Measurements from ENCODE around the gene ARRB1. TPM values are rescaled to one million over a fixed set of nuclear protein-coding genes. Genes with fewer than 3 reads are reported as not detected.

ARRB1 gene
- total RNA-seq, 2 experiments from 2014 or later = 26.7 to 27.8 TPM

- no peaks in the 10 kb centered on the region for H3K27me3 Mint-ChIP-seq
- Histone ChIP-seq H3K4me1 (ENCODE audit: insufficient read depth, low read length) (peaks cover 81% of the 10 kb centered on the region), H3K9me3 (ENCODE audit: control insufficient read depth in 1 of 2, insufficient read depth in 1 of 2, low read length in 2 of 2) (no peaks in the 10 kb centered on the region), H3K27me3 (ENCODE audit: control insufficient read depth in 1 of 2, insufficient read depth in 2 of 2, low read length in 2 of 2) (no peaks in the 10 kb centered on the region), H3K4me3 (ENCODE audit: low read length) (no peak overlapping the region), H3K36me3 (ENCODE audit: insufficient read depth, low read length) (peaks cover 42% of the 10 kb centered on the region), H3K27ac (ENCODE audit: low read depth in 1 of 2, low read length in 2 of 2) (peak overlapping the region; percentile 62 to 91)
- peaks cover 46% of the 10 kb centered on the region for H3K36me3 Mint-ChIP-seq (ENCODE audit: low read depth)
- POLR2A ChIA-PET = interaction anchor here (0.9 to 4.0 kb wide), 6 partner anchors 9 to 156 kb away, joined by 3 to 33 read pairs (median 8); no protein-coding TSS in a partner anchor
- peaks cover 66% of the 10 kb centered on the region for H3K4me1 Mint-ChIP-seq (ENCODE audit: low read depth)
- no peaks in the 10 kb centered on the region for H3K9me3 Mint-ChIP-seq
- peak overlapping the region; percentile 94 for H3K27ac Mint-ChIP-seq
- CTCF ChIA-PET = interaction anchor here (0.8 to 7.1 kb wide), 3 partner anchors 25 to 251 kb away, joined by 3 to 40 read pairs (median 4); no protein-coding TSS in a partner anchor
- intact Hi-C loops (cut with DNase I, micrococcal nuclease) = loop anchor here in 1 of 2 experiments (10.0 kb wide), 2 partner anchors 249 to 261 kb away; no protein-coding TSS in a partner anchor
- no peak for TF ChIP-seq CTCF (IDR thresholded peaks at IDR 0.05)
- DNase-seq (peak in 1 of 14 experiments; percentile 34), ATAC-seq (ENCODE audit: poor library complexity) (no peak)
- H3K4me3 Mint-ChIP-seq = no peak overlapping the region
Observed at GRCh38 chr11:75273411-75274391, 77.8 kb downstream of the ARRB1 start.

GRCh38 chr11:75272821-75273301 lies 78.6 kb downstream of the ARRB1 start:
- Mint-ChIP-seq H3K4me1 (ENCODE audit: low read depth) (peaks cover 62% of the 10 kb centered on the region), H3K4me3 (no peak overlapping the region), H3K27me3 (no peaks in the 10 kb centered on the region), H3K36me3 (ENCODE audit: low read depth) (peaks cover 47% of the 10 kb centered on the region), H3K9me3 (no peaks in the 10 kb centered on the region), H3K27ac (peak overlapping the region; percentile 94)
- TF ChIP-seq CTCF (IDR thresholded peaks at IDR 0.05) = no peak
- peaks cover 73% of the 10 kb centered on the region for H3K4me1 ChIP-seq (ENCODE audit: insufficient read depth, low read length)
- no peak overlapping the region for H3K4me3 ChIP-seq (ENCODE audit: low read length)
- DNase-seq = peak in 1 of 14 experiments; percentile 29
- intact Hi-C loops (cut with DNase I, micrococcal nuclease) = loop anchor here in 1 of 2 experiments (10.0 kb wide), 2 partner anchors 248 to 262 kb away; no protein-coding TSS in a partner anchor
- no peaks in the 10 kb centered on the region for H3K9me3 ChIP-seq (ENCODE audit: control insufficient read depth in 1 of 2, insufficient read depth in 1 of 2, low read length in 2 of 2)
- CTCF ChIA-PET = interaction anchor here (1.0 to 7.1 kb wide), 2 partner anchors 24 to 31 kb away, joined by 4 to 40 read pairs; no protein-coding TSS in a partner anchor
- H3K27ac ChIP-seq (ENCODE audit: low read depth in 1 of 2, low read length in 2 of 2) = peak overlapping the region; percentile 62 to 91
- ATAC-seq (ENCODE audit: poor library complexity) = no peak
- POLR2A ChIA-PET = interaction anchor here (2.5 kb wide), 1 partner anchor 11 kb away, joined by 17 read pairs; no protein-coding TSS in a partner anchor
- no peaks in the 10 kb centered on the region for H3K27me3 ChIP-seq (ENCODE audit: control insufficient read depth in 1 of 2, insufficient read depth in 2 of 2, low read length in 2 of 2)
- peaks cover 39% of the 10 kb centered on the region for H3K36me3 ChIP-seq (ENCODE audit: insufficient read depth, low read length)

DNA sequence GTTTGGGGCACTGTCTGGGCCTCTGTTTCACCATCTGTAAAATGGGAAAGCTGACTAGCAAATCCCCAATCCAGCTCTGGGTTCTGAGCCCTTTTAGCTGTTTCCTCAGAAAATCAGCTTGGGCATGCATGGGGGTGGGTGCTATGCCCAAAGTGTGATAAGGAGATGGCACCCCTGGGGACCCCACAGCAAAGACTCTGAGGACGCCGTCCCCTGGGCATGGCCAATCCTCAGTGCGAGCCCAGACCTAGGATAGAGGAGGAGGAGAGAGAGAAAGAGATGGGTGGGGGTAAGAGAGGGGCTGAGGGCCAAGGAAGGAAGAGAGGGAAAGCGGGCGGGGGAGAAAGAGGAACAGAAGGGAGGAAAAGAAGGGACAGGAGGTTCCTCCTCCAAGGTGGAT lies 79.1 kb downstream of the ARRB1 start:
- Histone ChIP-seq H3K36me3 (ENCODE audit: insufficient read depth, low read length) (peaks cover 34% of the 10 kb centered on the region), H3K9me3 (ENCODE audit: control insufficient read depth in 1 of 2, insufficient read depth in 1 of 2, low read length in 2 of 2) (no peaks in the 10 kb centered on the region), H3K27ac (ENCODE audit: low read depth in 1 of 2, low read length in 2 of 2) (peak overlapping the region in 1 of 2 donors; percentile 62), H3K27me3 (ENCODE audit: control insufficient read depth in 1 of 2, insufficient read depth in 2 of 2, low read length in 2 of 2) (no peaks in the 10 kb centered on the region), H3K4me3 (ENCODE audit: low read length) (no peak overlapping the region), H3K4me1 (ENCODE audit: insufficient read depth, low read length) (peaks cover 68% of the 10 kb centered on the region)
- ChIA-PET POLR2A (interaction anchor here (2.5 kb wide), 1 partner anchor 11 kb away, joined by 17 read pairs; no protein-coding TSS in a partner anchor), CTCF (interaction anchor here (3.1 to 7.1 kb wide), 2 partner anchors 24 to 131 kb away, joined by 32 to 40 read pairs; no protein-coding TSS in a partner anchor)
- ATAC-seq (ENCODE audit: poor library complexity) (no peak), DNase-seq (peak in 2 of 14 experiments; percentile 3 to 25)
- H3K4me3 Mint-ChIP-seq = no peak overlapping the region
- H3K27ac Mint-ChIP-seq = peak overlapping the region; percentile 94
- no peak for TF ChIP-seq CTCF (IDR thresholded peaks at IDR 0.05)
- H3K36me3 Mint-ChIP-seq (ENCODE audit: low read depth) = peaks cover 43% of the 10 kb centered on the region
- H3K4me1 Mint-ChIP-seq (ENCODE audit: low read depth) = peaks cover 58% of the 10 kb centered on the region
- intact Hi-C loops (cut with DNase I, micrococcal nuclease) = loop anchor here in 1 of 2 experiments (10.0 kb wide), 2 partner anchors 248 to 262 kb away; no protein-coding TSS in a partner anchor
- no peaks in the 10 kb centered on the region for H3K9me3 Mint-ChIP-seq
- H3K27me3 Mint-ChIP-seq = no peaks in the 10 kb centered on the region

All from CD4-positive, alpha-beta T cell (primary cell).